ENCODE data around the gene ADAP1.
"Not testable (repeated sequence)": the region's sequence is repeated elsewhere in the genome, so short reads cannot be mapped to it uniquely, and the experiment has no call there.

Gene ADAP1

DNA sequence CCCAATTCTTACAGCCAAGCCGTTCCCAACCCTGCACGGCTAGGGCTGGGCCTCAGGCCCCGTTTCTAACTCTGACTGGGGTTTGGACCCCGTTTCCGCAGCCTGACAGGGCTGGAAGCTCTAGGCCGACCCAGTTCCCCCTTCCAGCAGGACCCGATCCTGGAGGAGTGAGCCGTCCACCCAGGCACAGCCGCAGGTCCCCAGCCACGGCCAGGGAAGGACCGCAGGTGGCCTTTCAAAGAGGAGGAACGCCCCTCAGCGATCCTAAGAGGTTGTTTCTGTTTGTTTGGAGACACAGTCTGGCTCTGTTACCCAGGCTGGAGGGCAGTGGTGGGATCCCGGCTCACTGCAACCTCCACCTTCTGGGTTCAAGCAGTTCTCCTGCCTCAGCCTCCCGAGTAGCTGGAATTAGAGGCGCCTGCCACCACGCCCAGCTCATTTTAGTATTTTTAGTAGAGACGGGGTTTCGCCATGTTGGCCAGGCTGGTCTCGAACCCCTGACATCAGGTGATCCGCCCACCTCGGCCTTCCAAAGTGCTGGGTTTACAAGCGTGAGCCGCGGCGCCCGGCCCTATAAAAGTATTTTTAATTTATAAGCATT, 78.9 kb downstream of the ADAP1 start:
- DNase-seq, result no peak

DNA sequence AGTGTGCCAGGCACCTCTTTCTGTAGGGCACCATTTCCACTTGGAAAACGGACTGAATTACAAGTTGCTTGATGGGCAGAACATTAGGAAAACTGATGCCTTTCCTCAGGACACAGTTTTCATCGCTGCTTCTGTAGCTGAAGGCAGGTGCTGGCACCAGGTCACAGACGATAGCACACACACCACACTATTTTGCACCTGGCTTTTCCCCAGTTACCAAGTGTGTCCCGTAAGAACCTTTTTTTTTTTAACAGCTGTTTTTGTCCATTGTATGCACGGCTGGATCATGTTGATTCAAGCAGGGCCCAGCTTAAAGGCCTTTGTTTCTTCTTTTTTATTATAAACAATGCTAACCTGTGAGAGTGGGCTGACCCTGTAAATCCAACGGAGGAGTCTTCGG, 79.4 kb downstream of the ADAP1 start:
- no peak for DNase-seq

DNA sequence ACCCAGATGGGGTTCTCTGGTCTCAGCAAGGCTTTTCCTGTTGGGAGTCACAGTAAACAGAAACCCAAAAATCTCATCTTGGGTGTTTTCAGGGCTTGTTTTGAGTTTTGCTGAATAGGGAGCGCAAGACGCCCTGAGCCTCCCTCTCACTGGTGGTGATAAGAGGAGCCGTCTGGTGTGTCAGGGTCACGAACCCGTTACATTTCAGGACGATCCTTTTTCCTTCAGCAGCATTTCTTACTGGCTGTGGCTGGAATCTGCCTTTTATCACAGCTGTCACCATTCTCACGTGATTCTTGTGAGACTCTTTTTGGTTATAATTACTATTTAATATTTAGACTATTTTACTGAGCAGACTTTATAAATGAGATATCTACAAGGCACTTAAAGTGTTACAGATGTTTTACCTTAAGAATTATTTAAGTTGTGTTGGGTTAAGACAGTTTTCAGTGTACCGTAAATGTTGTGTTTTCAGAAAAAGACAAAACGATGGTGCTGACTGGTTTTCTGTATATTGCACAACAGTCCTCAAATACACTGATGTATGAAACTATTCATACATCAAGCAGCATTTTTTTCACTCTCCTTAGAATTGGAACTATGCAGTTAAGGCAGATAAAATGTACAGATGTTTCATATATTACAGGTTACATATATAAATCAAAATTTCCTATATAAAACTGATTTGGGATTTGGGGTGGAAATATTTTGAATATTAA, 80.3 kb downstream of the ADAP1 start:
- DNase-seq, result no peak

DNA sequence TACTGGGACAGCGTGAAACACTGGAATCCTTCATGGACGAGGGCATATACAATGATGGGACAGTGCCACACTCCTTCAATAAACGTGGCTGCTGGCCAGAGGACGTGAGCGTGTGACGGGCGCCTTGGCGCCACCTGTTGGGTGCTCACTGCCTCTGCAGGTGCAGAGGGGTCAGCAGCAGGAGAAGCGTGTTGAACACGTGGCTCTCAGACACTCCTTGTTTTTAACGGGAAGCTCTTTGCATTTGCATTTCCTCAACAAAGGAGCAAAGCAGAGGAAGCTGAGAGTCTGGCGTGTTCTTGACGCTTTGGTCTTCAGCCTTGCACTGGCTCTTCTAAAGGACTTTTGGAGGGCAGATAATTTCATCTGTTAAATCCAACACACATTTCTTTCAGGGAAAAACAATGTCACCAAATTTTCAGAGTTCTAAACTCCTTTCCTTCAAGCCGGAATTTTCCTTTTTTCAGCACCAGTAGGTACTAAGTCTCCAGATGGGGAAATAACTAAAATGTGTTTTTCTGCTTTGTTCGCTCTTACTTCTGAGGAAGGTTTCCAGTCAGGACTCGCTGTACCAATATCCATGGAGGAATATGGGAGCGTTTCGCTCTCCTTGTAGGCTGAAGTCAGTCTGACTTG, 81.0 kb downstream of the ADAP1 start:
- DNase-seq, result peak; percentile 37

DNA sequence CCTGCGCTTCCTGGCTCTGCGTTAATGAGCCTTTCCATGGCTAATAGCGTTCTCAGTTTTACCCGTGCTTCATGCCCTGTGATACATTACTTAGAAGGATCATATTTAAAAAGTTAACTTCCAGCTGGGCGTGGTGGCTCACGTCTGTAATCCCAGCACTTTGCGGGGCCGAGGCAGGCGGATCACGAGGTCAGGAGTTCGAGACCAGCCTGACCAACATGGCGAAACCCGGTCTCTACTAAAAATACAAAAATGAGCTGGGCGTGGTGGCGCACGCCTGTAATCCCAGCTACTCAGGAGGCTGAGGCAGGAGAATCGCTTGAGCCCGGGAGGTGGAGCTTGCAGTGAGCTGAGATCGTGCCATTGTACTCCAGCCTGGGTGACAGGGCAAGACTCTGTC, 81.8 kb downstream of the ADAP1 start:
- DNase-seq, result not testable (repeated sequence)

DNA sequence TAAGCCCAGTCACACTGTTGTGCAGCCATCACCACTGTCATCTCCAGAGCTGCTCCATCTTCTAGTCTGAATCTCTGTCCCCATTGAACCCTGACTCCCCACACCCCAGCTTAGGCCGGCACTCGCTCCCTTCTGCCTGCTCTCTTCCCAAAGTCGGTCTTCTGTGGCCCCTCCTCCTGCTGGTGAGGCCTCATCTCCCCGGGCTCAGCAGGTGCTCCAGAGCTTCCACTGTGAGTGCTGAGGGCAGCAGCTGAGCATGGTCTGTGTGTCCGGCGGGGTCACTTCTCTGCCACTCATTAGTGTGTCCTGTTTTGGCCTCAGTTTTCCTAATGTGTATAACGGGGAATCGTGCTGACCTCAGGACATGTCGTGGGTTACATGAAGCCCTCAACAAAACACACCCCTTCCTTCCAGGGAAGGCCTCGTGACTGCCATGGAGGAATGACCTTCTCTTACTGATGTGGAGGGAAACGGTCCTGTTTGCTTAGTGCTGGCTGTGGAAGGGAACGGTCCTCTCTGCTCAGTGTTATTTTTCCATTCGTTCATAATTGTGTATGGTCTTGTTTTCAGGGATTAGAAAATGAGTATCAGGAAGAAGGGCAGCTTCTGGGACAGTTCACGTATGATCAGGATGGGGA, 82.5 kb downstream of the ADAP1 start:
- DNase-seq, result no peak

DNA sequence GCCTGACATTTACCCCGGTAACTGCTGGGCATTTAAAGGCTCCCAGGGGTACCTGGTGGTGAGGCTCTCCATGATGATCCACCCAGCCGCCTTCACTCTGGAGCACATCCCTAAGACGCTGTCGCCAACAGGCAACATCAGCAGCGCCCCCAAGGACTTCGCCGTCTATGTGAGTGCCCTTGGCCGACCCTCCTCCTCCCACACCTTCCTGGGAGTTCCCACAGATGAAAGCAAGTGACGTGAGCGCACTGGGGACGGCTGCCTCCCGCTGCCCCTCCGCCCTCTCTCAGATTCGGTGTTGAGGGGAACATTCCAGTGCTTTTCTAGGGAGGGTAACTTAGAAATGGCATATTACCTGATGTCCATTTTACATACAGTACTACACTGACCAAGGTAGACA, 85.1 kb downstream of the ADAP1 start:
- DNase-seq, result no peak

DNA sequence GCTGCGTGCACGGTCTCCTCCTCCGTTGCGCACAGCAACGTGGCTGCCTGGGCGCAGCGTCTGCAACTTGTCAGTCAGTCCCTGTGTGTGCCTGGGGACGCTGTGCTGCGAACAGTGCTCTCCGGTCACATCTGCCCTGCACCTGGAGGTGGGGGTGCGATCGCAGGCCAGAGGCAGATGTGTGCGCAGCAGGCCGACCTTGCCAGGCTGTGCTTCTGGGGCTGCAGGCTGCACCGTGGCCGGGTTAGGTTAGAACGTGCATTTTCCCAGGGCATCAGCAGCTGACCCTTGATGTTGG, 86.3 kb downstream of the ADAP1 start:
- no peak for DNase-seq

DNA sequence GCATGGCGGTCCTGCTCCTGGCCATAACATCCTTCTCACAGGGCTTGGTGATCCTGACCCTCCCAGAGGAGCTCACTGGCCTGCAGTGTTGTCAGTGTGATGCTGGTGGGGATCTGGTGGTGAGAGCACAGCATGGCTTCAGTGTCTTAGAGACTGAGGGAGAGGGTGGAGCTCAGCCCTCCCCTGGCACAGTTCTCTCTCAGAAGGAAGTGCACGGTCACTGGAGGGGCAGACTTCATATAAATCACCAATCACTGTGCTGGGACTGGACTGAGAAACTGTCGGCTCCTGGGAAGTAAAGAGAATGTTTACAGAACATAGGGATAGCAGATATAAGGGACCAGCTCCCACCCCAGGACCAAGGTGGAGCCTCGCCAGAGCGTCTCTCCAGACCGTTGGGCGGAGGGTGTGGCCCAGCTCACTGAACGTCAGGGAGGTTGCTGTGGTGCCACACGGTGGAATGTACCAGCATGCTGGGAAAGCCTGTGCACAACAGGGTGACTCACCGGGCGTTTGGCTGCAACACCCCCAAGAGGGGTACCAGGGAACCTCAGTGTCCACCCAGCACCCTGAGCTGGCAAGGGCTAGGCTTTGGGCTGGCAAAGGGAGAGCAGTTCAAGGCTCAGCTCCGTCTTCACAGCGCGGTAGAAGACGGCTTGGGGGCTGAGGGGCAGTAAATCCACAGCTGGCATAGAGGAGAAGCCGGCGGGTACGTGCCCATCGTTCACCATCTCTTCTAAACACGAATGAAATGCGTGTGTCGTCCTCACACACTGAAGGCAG, 86.9 kb downstream of the ADAP1 start:
- DNase-seq, result no peak

DNA sequence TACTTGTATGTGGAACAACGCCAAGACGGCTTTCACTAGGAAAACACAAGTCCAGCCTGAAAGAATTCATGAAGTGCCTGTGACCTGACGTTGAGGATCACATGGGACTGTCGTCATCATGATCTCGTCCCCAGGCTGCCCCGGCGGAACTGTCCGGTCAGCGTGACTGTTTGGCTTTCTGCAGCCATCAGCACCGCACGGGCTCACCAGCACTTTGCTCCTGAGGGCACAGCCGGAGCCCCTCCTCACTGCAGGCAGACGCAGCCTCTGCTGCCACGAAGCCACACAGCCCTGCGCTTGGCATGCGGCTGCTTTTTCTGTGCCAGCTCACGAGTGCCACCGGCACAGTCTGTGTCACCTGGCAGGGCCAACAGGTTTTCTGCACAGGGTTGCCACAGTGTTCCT, 87.5 kb downstream of the ADAP1 start:
- DNase-seq, result no peak

DNA sequence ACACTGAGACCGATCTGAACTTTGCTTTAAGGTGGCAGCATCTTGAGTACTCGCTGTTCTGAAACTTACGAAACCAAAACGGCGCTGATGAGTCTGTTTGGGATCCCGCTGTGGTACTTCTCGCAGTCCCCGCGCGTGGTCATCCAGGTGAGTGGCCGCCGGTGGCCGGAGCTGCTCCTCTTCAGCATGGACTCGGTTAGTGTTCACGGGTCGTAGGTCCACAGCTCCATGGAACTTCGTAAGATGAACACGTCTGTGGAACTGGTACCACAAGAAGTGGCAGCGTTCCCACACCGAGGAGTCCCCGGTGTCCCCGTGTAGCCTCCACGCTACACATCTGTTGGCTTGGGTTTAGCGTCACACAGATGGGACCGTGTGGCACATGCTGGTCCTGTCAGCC, 88.6 kb downstream of the ADAP1 start:
- no peak for DNase-seq

DNA sequence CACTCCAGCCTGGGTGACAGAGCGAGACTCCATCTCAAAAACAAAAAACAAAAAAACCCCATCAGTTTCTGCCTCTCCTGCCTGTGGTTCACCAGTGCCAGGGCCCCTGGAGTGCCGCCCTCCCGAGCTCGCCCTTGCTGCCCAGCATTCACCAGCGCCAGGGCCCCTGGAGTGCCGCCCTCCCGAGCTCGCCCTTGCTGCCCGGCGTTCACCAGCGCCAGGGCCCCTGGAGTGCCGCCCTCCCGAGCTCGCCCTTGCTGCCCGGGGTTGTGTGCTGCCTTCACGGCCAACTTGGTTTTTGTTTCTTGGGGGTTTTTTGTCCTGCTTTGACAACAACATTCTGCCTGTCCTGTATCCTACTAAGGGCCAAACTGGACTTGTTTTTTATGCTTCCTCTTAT, 91.4 kb downstream of the ADAP1 start:
- no peak for DNase-seq

DNA sequence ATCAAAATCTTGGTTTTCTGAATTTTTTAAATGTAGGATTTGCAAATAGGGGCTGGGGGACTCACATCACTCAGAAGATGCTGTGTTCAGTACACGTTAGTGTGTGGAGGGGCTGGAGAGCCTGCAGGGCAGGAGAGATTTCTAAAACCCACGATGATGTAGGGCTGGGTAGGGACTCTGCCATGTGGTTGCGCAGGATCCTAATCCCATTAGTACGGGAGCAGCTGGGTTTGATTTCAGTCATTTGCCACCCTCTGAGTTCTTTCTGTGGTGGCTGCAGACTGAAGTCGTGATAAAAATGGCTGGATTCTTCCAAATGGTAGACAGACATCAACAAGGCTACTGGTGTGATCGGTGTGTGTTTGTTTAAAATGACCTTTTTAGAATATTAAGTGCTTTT, 92.3 kb downstream of the ADAP1 start:
- no peak for DNase-seq

DNA sequence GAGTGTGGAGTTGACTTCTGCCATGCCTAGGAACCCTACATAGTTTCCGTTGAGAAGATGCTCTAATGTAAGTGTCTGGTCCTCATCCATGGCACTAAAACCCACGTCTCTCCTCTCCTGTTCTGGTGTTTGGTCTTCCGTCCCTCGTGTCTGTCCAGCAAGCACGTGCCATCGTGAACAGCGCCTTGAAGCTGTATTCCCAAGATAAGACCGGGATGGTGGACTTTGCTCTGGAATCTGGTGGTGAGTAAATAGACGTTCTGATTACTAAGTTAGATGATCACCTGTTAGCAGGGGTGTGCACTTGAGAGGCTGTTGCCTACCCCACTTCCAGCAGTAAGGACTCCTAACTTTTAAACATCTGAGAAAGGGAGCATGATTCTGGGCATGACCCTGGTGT, 93.3 kb downstream of the ADAP1 start:
- no peak for DNase-seq

DNA sequence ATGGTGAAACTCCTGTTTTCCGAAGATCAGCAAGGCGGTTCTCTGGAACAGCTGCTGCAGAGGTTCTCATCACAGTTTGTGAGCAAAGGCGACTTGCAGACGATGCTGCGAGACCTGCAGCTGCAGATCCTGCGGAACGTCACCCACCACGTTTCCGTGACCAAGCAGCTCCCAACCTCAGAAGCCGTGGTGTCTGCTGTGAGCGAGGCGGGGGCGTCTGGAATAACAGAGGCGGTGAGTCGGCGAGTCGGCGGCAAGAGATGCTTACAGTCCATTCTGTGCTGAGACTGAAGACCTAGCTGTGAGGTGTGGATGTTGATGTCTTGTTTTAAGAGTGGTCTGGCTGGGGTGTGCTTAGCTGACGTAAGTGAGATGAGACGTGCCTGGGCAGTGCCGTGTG, 94.3 kb downstream of the ADAP1 start:
- DNase-seq, result no peak

DNA sequence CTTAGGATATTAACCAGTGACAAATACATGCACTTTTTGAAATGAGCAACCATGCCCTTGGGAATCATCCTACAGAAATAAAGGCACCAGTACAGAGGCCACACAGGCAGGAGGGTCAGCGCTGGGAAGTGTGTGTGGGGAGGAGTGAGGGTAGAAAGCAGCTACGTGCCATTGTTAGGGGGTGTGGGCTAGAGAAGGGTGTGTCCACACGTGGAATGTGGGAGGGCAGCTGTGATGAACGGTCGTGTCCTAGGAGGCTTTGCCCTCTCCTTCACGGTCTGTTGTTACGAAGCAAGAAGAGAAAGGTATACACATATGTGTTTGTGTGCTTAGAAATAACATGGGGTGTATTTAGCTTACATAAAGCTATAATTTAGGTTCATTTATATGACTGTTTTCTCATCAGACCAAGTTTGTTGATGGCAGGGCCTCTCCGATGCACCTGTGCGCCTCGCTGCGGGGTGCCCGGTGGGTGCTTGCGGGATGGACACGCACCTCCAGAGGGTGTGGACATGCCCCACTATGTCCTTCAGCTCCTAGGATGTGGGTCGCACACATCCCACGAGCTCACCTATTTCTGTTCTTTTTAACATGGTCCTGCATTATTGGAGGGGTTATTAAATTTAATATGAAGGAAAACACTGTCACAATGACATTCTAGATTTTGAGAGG, 95.0 kb downstream of the ADAP1 start:
- DNase-seq, result no peak

DNA sequence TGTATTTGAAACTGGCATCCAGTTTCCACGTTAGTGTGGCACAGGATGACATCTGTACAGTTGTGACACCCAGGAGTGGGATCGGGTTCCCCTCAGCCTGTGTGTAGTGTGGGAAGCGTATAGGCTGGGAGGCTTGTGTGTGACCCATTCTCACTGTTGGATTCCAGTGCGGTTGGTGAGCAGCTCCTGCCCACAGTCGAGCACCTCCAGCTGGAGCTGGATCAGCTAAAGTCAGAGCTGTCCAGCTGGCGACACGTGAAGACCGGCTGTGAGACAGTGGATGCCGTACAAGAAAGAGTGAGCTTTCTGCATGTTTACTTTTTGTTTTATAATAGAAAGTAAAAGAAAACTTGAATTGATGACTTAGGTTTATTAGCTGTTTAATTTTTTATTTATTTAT, 96.8 kb downstream of the ADAP1 start:
- DNase-seq, result no peak

DNA sequence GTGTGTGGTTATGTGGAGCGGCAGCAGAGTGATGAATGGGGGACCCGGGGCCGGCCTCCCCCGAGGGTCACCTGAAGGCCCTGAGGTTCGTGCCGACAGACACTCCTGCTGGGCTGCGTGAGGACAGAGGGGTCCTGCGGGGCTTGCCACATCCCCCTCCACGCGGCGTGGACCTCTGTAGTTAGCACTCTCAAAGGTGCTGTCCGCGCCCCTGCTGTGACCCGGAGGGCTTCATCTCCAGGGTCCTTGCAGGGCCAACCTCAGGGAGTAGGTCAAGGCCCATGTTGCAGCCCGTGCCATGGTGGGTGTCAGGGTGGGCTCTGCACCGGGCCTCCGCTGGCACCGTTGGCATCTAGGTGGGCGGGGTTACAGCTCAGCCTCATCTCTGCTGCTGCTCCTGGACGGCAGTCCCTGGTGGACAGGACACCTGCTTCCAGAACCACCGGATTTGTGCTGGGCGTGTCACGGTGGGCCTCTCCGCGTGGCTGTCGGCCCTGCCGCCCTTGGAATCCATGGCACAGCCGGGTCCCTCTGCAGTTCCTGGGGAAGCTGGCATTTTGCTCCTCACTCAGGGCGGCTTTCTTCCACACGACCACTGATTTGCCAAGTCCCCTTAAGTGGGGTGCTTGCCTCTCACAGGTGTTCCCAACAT, 97.9 kb downstream of the ADAP1 start:
- DNase-seq, result no peak

DNA sequence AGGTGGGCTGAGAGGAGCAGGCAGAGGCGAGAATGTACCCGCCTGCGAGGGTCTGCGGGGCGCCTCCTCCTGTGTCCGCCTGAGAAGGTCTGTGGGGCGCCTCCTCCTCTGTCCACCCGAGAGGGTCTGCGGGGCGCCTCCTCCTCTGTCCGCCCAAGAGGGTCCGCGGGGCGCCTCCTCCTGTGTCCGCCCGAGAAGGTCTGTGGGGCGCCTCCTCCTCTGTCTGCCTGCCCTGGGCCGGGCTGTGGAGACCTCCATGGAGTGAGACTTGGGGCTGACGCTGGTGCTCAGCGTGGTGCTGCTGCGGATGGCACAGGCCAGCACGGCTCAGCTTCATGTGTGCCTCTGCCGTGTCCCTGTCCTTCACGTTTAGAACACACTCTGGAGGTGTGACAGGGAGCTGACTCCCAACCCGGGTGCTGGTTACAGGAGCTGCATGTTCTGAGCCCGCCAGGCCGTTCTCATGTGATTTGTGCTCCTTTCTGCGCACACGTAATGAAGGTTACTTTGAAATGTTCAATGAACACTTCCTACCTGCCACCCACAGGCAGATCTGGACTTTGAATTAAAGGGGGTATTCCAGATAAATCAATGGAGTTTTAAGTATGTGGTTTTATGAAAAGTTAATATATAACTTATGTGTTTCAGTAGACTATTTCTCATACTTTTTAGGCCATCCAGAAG, 98.7 kb downstream of the ADAP1 start:
- no peak for DNase-seq

DNA sequence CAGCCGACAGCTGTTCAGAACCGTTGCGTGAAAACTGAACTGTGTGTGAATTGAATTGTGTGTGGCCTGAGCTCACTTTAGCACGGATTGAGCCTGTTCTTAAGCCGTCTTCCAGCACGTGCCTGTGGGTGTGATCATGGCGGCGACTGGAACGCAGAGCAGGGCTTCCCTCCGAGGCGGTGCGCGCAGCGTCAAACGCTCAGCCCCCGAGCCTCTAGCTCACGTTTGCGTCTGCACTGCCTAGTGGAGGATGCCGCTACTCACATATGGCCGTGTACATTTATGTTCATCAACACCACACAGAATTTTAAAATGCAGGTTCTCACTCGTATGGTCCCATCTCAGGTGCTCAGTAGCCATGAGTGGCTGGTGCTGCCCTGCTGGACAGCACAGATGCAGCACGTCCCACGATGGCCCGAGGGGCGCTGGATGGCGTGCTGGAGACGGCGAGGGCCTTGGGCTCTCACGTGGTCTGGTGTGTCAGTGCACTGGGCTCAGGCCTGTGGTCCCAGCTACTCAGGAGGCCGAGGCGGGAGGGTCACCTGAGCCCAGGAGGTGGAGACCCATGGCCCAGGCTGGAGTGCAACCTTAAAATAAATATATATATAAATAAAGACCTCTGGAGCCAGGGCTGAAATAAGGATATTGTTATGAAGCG, 100.2 kb downstream of the ADAP1 start:
- no peak for DNase-seq

Data from NCI-H2171 (cell line).